Stimulated activated naive CD4-positive, alpha-beta T cell (primary cell): ENCODE results near the gene PRKAR2A.
"Not testable (repeated sequence)": the region's sequence is repeated elsewhere in the genome, so short reads cannot be mapped to it uniquely, and the experiment has no call there.

Experiments used
- DNase-seq, 6 experiments: peaks; one replicate each; lab custom pipeline; 2025; lab: John Stamatoyannopoulos, UW

PRKAR2A gene

DNA sequence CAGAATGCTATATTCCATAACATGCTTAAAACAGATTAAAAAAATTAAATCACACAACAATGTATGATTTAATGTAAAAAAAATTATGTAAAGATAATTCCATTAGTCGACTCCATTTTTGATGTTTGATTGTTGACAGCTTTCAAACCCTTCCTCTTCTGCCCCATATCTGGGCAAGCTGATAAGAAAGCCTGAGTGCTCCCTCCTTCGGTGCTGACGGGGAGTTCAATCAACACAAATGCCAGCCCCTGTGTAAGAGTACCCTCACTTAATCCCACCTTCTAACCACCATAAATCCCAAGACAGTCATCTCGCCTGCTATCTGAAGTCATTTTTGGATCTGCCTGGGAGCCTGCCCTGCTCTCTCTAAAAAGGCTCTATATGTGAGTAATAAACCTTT lies 70.8 kb downstream of the PRKAR2A start:
- no peak for DNase-seq

DNA sequence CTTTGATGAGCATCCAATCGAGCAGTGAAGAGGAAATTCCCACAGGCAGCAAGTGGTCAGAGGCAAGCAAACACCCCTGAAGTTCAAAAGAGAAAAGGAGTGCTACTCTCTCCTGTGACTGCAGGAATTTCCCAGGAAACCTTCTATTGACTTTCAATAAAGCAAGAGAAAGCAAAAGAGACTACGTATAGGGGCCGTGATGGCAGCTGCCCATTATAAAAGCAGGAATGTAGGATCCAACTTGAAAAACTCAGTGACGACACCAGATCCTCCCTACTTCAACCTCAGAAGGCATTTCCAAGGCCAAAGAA lies 77.5 kb downstream of the PRKAR2A start:
- DNase-seq = no peak

DNA sequence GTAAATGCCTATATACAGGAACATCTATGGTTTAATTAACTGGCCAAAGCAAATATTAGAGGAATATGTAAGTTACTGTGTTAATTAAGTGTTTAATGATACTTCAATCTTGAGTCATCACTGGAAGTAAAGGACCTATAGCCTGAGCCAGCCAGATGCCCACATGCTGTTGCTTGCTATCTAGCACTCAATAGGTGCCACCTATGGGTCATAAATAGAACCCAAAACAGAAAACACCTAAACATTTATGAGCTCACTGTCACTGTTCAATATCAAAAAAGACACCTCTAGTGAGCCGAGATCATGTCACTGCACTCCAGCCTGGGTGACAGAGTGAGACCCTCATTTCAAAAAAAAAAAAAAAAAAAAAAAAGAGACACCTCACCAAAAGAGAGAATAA lies 82.3 kb downstream of the PRKAR2A start:
- DNase-seq = no peak

DNA sequence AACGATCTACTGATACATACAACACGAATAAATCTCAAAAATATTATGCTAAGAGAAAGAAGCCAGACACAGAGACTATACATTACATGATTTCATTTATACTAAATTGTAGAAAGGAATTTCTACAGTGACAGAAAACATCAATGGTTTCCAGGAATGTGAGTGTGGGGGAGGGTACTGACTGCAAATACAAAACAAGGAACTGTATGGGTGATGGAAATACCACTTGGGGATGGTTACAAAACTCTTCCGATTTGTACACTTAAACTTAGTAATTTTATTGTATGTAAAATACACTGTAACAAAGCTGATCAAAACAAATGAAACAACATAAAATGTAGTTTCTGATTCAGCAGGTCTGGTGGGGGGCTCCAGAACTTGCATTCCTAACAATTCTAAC lies 84.9 kb downstream of the PRKAR2A start:
- no peak for DNase-seq

DNA sequence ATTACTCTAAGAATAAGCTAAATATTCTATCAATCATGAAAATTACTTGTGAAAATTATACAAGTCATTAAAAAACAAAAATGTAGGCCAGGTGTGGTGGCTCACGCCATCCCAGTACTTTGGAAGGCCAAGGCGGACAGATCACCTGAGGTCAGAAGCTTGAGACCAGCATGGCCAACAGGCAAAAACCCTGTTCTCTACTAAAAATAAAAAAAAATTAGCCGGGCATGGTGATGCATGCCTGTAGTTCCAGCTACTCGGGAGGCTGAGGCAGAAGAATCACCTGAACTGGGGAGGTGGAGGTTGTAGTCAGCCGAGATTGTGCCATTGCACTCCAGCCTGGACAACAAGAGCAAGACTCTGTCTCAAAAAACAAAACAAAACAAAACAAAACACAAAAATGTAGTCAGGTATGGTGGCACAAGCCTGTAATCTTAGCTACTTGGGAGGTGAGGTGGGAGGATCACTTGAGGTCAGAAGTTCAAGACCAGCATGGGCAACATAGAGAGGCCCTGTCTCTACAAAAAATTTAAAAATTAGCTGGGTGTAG lies 87.6 kb downstream of the PRKAR2A start:
- DNase-seq = not testable (repeated sequence)

DNA sequence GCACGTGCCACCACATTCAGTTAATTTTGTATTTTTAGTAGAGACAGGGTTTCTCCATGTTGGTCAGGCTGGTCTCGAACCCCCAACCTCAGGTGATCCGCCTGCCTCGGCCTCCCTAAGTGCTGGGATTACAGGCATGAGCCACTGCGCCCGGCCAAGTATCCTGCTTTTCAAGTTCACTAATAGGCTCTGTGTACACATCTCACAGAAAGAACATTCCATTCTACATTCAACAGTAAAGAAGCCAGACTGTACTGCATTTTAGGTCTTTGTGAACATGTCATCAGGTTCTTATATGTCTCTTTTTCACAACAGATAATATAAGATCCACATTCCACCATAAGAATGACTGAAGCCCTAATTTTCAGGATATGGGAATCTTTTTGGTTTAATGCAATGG lies 88.1 kb downstream of the PRKAR2A start:
- DNase-seq = not testable (repeated sequence)

DNA sequence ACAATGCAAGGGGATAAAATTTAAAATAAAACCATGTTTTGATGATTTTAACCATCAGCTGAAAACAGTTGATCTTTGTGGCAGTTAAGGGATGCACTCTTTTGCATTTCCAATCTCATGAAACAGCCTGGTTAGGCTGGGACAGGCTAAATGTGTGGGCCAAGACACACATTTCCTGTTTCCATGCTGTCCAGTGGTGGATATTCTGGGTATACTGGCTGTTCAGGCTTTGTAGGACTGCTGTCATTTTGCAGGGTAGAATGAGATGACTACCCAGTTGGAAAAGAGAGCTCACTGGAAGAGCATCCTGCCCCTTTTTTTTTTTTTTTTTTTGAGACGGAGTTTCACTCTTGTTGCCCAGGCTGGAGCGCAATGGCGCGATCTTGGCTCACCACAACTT lies 88.6 kb downstream of the PRKAR2A start:
- no peak for DNase-seq

DNA sequence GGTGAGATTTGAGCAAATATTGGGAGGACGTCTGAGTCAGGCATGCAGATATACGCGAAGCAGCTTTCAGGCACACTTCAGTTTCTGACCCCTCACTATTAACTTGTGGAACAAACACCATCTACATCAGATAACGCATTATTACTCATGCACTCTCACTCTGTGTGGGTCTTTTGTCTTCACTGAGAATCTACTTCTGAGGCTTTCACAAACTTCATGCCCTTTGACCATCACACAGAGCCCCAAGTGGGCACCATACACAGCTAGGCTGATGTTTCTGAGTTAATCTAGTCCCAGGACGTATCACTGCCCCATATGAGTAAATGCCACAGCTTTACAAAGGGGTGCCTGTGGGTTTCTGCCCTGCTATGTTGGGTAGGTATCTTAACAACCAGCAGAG lies 91.0 kb downstream of the PRKAR2A start:
- no peak for DNase-seq

DNA sequence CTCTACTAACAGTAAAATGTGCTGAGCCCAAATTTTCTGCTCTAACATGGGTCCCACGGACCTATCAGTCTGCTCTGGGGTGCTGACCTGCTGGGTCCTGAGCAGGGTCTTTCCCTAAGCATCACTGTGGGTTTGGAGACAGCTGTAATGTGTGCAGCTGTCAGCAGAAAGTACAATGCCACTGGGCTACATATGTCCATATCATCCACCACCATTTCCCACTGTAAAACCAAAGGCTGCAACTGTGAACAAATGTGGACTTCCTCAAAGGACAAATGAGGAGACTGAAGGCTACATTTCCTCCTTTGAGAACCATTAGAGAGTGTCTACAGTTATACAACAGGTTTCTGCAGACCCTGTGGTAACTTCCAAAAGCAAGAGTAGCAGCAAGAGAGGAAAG lies 96.8 kb downstream of the PRKAR2A start:
- no peak for DNase-seq

DNA sequence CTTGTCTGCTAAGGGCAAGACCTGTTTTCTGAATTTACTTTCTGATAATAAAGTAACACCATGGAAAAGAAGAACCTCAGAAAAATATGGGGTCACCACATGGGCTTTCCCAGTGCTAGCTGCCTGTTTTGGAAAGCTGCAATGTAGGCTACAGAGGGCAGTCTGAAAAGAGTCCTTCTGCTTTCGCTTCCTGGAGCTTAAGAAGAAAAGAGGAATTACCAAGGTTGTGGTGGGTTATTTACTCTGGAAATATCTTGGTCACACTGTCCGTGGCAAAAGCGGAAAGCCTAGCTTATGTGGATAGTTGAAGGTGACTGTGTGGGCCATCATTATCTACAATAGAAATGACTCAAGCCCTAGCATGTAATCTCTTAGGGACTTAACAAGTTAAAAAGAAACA lies 98.9 kb downstream of the PRKAR2A start:
- DNase-seq = no peak

DNA sequence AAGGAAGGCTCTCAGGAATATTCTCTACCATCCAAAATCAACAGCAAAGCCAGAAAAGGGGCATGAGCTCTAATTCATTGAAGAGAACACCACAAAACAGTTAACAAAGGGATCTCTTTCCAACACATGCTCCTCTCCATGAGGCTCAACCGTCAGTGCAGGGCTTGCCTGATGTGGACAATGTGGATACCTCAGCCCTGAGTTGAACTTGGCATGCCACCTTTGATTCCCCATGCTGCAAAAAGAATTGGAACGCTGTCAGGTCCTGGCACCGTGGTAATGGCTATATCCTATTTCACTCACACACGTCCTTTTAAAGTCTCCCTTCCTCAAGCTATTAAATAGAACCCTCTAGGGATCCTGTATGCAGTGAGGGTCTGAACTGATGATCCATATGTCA lies 100.0 kb downstream of the PRKAR2A start:
- no peak for DNase-seq

DNA sequence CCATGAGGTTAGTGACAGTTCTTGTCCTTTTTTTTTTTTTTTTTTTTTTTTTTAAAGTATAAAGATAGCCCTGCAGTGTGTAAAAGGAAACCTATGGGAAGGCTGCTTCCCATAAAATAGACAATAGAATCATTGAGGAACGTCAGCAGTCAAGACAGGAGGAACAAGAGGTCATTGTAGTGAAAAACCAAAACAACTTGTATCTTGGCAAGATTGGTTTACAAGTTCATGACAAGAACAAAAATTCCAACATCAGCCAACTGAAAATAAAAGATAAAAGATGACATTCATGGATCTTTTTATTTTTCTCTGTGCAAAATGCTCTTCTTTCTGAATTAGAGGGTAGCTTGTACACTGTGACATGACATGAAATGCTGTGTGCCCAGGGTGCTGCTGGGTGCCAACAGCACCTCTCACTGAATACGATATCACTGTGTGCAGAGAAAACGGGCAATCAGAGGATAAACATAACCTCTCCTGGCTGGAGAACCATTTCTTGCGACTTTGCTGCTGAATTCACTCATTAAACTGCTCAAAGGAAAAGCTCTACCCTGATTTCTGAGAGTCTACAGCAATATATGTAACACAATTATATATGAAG lies 100.6 kb downstream of the PRKAR2A start:
- DNase-seq = no peak

DNA sequence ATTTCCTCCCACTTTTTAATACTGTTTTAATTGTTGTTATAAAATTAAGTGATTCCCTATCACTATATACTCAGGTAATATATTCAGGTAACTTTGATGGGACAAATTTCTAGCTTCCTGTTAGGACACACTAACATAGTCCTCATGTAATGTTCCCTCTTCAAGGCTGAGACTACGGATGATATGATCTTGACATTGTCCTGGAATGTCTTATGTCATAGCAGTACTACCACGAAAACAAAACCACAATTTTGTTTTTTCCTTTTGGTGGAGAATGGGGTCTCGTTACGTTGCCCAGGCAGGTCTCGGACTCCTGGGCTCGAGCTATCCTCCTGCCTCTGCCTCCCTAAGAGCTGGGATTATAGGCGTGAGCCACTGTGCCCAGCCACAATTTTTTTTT lies 103.9 kb downstream of the PRKAR2A start:
- DNase-seq = no peak

DNA sequence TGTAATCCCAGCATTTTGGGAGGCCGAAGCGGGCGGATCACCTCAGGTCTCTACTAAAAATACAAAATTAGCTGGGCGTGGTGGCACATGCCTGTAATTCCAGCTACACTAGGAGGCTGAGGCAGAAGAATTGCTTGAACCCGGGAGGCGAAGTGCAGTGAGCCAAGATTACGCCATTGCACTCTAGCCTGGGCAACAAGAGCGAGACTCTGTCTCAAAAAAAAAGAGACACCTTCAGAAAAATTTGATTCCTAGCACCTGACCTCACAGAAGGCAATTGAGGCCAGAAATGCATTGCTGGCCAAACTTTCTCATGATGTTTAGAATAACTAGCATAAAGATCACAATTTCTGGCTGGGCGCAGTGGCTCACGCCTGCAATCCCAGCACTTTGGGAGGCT lies 106.4 kb downstream of the PRKAR2A start:
- DNase-seq = not testable (repeated sequence)

DNA sequence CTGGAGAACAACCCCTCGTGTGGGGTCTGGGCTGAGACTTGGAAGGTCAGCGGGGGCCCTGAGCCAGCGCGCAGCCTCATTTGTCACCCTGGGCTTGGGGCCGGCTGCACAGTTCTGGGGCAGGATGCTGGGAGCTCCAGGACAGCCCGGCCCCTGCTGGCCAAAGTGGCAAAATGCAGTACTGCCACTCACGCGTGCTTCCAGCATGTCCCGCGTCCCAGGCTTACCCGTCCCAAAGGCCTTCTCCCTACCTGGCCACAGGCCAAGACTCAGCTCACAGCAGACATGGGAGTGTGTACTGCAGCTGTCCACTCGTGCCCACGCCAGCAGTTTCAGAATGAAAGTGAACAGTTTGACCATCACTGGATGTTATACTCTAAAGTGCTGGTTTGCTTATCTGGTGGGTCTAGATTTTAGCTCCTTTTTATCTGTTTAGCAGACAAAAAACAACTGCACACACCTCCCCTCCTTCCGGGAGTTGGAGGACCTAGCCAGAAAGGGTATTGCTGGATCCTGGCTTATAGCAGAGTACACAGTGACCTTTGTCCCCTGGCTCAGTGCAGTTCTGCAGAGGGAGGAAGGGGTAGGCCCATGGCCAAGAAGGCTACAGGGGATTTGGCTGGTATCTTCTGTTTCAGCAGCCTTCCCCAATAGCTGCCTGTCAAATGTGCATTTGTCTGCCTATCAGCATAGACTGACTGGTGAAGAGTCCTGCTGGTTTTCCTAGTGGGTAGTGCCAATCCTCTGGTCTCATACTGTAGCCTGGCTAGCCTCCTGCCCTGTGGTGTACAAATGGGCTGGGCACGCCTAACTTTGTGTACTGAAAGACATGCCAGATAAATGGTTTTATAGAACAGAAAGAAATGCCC lies 107.5 kb downstream of the PRKAR2A start:
- DNase-seq = peak in 5 of 6 experiments; percentile 4 to 43 (median 26)

DNA sequence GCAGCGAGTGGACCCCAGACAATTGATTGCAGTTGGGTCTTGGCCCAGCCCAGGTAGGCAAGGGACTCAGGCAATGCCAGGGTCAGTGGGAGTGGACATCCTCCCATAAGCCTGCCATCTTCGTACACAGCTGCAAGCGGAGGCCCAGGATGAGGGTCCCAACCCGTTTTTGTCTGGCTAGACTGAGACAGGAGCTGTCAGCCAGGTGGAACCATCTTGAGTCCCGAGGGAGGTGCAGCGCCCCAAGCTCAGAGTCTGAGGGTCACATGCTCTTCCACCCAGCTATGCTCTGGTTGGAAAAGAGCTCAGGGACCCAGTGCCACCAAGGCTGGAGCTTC lies 108.1 kb downstream of the PRKAR2A start:
- no peak for DNase-seq

DNA sequence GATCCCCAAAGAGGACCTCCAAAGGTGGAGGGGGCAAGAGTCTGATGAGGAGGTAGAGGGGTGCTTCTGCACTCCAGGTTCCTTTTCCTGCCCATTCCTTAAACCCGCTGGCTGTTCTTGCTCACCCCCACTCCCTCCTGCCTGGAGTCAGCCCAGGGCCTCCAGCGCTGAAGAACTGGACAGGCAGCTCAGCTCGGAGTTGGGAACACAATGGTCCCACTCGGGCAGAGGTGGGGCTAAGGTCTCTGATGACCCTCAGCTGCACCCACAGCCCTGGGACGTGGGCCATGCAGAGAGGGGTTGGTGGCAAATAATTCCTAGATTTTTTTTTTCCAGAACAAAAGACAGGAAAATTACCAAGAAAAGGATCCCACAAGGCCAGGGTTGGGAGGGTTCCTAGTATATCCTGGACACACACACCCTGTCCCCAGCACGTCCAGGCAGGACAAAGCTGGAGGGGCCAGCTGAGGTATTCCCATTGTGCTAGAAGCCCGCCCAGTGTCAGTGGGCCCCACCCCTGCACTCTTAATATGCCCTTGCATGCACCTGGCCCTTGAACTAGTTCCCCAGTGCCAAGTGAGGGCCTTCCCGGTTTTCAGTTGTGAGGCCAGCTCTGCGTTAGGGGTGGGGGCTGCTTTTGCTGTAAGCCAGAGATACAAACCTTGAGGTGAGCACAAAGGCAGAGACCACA lies 108.6 kb downstream of the PRKAR2A start:
- DNase-seq = no peak

DNA sequence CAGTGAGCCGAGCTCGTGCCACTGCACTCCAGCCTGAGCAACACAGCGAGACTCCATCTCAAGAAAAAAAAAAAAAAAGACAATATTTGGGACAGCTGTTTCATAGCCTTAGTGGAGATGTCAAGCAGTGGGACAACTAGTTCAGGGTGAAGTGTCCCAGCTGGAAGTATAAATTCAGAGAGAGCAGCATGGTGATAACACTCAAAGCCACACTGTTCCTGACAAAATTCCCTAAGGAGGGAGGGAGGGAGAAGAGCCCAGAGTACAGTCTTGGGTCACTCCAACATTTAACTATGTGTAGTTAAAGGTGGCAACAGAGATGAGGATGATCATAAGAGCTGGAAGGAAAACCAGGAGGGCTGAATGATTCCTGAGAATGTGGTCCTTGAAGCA lies 109.5 kb downstream of the PRKAR2A start:
- no peak for DNase-seq

DNA sequence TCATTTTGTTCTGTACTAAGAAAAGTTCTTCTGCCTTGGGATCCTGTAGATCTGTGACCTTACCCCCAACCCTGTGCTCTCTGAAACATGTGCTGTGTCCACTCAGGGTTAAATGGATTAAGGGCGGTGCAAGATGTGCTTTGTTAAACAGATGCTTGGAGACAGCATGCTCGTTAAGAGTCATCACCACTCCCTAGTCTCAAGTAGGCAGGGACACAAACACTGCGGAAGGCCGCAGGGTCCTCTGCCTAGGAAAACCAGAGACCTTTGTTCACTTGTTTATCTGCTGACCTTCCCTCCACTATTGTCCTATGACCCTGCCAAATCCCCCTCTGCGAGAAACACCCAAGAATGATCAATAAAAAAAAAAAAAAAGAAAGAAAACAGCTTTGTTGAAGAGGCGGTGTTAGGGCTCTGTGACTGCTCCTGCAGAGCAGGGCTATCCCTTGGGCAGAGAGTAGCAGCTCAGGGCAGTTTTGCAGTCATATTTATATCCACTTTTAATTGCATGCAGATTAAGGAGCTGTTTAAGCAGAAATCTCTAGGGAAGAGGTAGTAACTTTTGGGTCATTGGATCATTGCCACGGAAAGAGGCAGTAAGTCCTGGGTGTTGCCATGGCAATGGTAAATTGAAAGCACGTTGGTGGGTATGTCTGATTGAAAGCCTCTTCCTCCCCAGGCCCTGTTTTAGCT lies 112.5 kb downstream of the PRKAR2A start:
- DNase-seq = not testable (repeated sequence)

DNA sequence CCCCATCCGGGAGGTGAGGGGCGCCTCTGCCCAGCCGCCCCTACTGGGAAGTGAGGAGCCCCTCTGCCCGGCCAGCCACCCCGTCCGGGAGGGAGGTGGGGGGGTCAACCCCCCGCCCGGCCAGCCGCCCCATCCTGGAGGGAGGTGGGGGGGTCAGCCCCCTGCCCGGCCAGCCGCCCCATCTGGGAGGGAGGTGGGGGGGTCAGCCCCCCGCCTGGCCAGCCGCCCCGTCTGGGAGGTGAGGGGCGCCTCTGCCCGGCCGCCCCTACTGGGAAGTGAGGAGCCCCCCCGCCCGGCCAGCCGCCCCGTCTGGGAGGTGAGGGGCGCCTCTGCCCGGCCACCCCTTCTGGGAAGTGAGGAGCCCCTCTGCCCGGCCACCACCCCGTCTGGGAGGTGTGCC lies 113.1 kb downstream of the PRKAR2A start:
- DNase-seq = not testable (repeated sequence)

DNA sequence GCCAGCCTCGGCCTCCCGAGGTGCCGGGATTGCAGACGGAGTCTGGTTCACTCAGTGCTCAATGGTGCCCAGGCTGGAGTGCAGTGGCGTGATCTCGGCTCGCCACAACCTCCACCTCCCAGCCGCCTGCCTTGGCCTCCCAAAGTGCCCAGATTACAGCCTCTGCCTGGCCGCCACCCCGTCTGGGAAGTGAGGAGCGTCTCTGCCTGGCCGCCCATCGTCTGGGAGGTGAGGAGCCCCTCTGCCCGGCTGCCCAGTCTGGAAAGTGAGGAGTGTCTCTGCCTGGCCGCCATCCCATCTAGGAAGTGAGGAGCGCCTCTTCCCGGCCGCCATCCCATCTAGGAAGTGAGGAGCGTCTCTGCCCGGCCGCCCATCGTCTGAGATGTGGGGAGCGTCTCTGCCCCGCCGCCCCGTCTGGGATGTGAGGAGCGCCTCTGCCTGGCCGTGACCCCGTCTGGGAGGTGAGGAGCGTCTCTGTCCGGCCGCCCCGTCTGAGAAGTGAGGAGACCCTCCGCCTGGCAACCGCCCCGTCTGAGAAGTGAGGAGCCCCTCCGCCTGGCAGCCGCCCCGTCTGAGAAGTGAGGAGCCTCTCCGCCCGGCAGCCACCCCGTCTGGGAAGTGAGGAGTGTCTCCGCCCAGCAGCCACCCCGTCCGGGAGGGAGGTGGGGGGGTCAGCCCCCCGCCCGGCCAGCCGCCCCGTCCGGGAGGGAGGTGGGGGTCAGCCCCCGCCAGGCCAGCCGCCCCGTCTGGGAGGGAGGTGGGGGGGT lies 113.7 kb downstream of the PRKAR2A start:
- not testable (repeated sequence) for DNase-seq

DNA sequence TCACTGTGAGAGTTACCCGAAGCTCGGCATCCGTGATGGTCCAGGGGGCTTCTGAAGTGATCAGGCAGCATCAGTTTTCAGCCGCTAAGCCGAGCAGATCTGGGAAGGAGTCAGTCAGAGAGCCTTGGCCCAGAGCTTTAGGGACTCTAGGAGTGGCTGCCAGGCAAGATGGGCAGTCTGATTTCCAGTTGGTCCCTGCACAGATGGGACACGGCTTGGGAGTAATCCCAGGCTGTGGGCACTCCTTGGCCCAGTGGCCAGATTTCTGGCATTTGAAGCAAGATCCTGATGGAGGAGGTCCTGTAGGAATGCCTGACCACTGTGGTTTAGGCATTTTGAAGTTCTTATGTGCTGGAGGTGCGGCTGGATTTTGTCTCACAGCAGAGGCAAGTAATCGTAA lies 120.2 kb downstream of the PRKAR2A start:
- no peak for DNase-seq
